Adrenal gland (tissue), 5 donors: ENCODE measurements around the gene MARCHF10.

ENCODE experiments used
- POLR2A ChIP-seq, 2 donors: fragments of 450-650 bp; IDR thresholded peaks; one replicate each; pipeline ENCODE4 v1.6.1; 2017; ENCODE audit warnings: antibody characterized with exemption in 2 of 2, mild to moderate bottlenecking in 2 of 2, moderate library complexity in 1 of 2
- TF ChIP-seq, protein P1 (sequence below), 6 experiments: fragments of 450-650 bp in 4 of 6; fragments of 200-600 bp in 2 of 6; sonication (generic) in 1 of 6; IDR thresholded peaks; 1 replicate in 5 of 6; 2 replicates in 1 of 6; pipeline versions ENCODE4 v1.5.1 to v1.8.0; 2016 to 2021; ENCODE audit warnings: antibody characterized with exemption in 6 of 6, mild to moderate bottlenecking in 2 of 6, moderate library complexity in 1 of 6
- donor health status: DM: no; HTN: no; CAD: no.

DNA sequence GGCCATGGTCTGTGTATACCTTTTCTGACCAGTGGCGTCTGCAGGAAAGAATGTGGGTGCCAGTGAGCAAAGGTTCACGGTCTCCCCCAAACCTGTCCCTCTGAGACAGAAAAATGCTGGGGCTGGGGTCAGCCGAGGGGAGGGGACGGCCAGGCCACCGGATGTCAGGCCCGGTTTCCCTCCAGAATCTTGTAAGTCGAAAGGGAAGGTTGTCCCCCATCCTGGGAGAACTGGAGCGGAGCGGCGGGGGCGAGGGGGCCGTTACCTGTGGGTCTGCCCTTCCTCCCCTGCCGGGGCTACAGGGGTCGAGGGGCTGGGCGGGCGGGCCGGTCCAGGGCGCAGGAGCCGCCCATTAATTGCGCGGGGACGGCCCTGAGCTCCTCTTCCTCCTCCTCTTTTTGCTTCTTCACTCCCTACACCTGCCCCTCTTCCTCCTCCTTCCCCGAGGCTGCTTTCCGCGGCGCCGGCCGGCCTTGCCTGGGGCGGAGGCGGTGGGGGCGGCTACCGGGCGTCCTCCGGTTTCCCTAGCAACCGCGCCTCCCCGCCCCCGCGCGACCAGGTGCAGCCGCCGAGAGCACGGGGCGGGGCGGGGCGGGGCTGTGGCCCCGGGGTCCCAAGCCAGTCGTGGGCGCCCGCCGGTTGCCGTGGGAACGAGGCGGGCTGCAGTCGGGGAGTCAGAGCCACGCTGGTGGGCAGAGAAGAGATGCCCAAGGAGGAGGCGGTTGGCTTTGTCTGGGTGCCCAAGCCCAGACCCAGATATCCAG, at the start of gene MARCHF10:
- TF ChIP-seq, protein P1, sequence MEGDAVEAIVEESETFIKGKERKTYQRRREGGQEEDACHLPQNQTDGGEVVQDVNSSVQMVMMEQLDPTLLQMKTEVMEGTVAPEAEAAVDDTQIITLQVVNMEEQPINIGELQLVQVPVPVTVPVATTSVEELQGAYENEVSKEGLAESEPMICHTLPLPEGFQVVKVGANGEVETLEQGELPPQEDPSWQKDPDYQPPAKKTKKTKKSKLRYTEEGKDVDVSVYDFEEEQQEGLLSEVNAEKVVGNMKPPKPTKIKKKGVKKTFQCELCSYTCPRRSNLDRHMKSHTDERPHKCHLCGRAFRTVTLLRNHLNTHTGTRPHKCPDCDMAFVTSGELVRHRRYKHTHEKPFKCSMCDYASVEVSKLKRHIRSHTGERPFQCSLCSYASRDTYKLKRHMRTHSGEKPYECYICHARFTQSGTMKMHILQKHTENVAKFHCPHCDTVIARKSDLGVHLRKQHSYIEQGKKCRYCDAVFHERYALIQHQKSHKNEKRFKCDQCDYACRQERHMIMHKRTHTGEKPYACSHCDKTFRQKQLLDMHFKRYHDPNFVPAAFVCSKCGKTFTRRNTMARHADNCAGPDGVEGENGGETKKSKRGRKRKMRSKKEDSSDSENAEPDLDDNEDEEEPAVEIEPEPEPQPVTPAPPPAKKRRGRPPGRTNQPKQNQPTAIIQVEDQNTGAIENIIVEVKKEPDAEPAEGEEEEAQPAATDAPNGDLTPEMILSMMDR (IDR thresholded peaks at IDR 0.05) = no peak
- TF ChIP-seq POLR2A (IDR thresholded peaks at IDR 0.05) = no peak
